ENCODE measurements around the gene COA1.

DNA sequence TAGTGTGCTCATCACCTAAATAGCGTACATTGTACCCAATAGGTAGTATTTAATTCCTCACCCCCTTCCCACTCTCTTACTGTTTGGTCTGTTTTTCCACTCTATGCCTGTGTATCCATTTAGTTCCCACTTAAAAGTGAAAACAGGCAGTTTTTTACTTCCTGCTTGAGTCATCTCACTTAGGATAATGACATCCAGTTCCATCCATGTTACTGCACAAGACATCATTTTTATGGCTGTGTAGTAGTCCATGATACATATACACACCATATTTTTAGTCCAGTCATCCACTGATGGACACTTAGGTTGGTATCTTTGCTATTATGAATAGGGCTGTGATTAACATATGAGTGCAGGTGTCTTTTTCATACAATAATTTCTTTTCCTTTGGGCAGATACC, 136.3 kb downstream of the COA1 start:
- TF ChIP-seq POLR2A (IDR thresholded peaks at IDR 0.05) (no peak), EP300 (IDR thresholded peaks at IDR 0.05; ENCODE audit: low read depth) (no peak), POLR2AphosphoS5 (IDR thresholded peaks at IDR 0.05) (no peak)
- TF ChIP-seq, protein P1, sequence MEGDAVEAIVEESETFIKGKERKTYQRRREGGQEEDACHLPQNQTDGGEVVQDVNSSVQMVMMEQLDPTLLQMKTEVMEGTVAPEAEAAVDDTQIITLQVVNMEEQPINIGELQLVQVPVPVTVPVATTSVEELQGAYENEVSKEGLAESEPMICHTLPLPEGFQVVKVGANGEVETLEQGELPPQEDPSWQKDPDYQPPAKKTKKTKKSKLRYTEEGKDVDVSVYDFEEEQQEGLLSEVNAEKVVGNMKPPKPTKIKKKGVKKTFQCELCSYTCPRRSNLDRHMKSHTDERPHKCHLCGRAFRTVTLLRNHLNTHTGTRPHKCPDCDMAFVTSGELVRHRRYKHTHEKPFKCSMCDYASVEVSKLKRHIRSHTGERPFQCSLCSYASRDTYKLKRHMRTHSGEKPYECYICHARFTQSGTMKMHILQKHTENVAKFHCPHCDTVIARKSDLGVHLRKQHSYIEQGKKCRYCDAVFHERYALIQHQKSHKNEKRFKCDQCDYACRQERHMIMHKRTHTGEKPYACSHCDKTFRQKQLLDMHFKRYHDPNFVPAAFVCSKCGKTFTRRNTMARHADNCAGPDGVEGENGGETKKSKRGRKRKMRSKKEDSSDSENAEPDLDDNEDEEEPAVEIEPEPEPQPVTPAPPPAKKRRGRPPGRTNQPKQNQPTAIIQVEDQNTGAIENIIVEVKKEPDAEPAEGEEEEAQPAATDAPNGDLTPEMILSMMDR (IDR thresholded peaks at IDR 0.05): no peak
